HepG2 (cell line): ENCODE measurements around the gene SPHK1. TPM values are rescaled to one million over a fixed set of nuclear protein-coding genes. Genes with fewer than 3 reads are reported as not detected.
A peak's percentile ranks its signal among the peaks of the same experiment; 100 is the strongest.

ENCODE experiments used
- DMTF1 ChIP-seq: sonication (generic); formaldehyde crosslinking; IDR thresholded peaks from 2 replicates; pipeline ENCODE4 v1.4.0; 2020; ENCODE audit warnings: mild to moderate bottlenecking, missing genetic modification reagents
- GFI1 ChIP-seq: sonication (generic); formaldehyde crosslinking; IDR thresholded peaks from 2 replicates; pipeline ENCODE4 v1.5.0; 2020; ENCODE audit warnings: missing genetic modification reagents, mild to moderate bottlenecking, borderline replicate concordance
- KDM3A ChIP-seq: IDR thresholded peaks from 2 replicates; pipeline ENCODE4 v1.6.1; 2018; ENCODE audit warnings: low read depth, missing compliant biosample characterization
- NR2F1 ChIP-seq, 2 experiments: fragments of 450-650 bp in 1 of 2; formaldehyde crosslinking in 1 of 2; IDR thresholded peaks; 2 replicates each; pipeline versions ENCODE4 v1.5.0 to v1.6.1; 2016 to 2020; ENCODE audit warnings: mild to moderate bottlenecking in 1 of 2, missing compliant biosample characterization in 1 of 2, missing genetic modification reagents in 1 of 2, moderate library complexity in 1 of 2
- POLR2G ChIP-seq: fragments of 200-400 bp; formaldehyde crosslinking; IDR thresholded peaks from 2 replicates; pipeline ENCODE4 v1.6.1; 2018; ENCODE audit warnings: mild to moderate bottlenecking, low read depth, low read length, moderate library complexity
- PPARG ChIP-seq: conservative IDR thresholded peaks from 2 replicates; pipeline ENCODE4 v1.6.1; 2016; ENCODE audit warnings: missing biosample characterization, missing genetic modification reagents
- RBAK ChIP-seq: sonication (generic); formaldehyde crosslinking; IDR thresholded peaks from 2 replicates; pipeline ENCODE4 v1.5.1; 2020; ENCODE audit warnings: mild to moderate bottlenecking, missing genetic modification reagents
- REST ChIP-seq, 2 experiments: IDR thresholded peaks; 2 replicates each; pipeline ENCODE4 v1.6.1; 2011 to 2012; ENCODE audit warnings: low read length in 2 of 2, borderline replicate concordance in 1 of 2, low read depth in 1 of 2, mild to moderate bottlenecking in 1 of 2, moderate library complexity in 1 of 2
- RNF2 ChIP-seq: fragments of 450-650 bp; conservative IDR thresholded peaks from 2 replicates; pipeline ENCODE4 v1.6.1; 2016; ENCODE audit warnings: low read depth
- SP1 ChIP-seq, 2 experiments: fragments of 450-650 bp in 1 of 2; sonication (generic) in 1 of 2; formaldehyde crosslinking in 1 of 2; IDR thresholded peaks; 2 replicates each; pipeline versions ENCODE4 v1.4.0 to v1.6.1; 2016 to 2020; ENCODE audit warnings: missing genetic modification reagents in 1 of 2
- ZNF253 ChIP-seq: sonication (generic); formaldehyde crosslinking; IDR thresholded peaks from 2 replicates; pipeline ENCODE4 v1.8.0; 2022; ENCODE audit warnings: mild to moderate bottlenecking, missing genetic modification reagents, borderline replicate concordance
- ZNF331 ChIP-seq: sonication (generic); formaldehyde crosslinking; IDR thresholded peaks from 2 replicates; pipeline ENCODE4 v1.4.0; 2020; ENCODE audit warnings: missing genetic modification reagents
- ZNF652 ChIP-seq: IDR thresholded peaks from 2 replicates; pipeline ENCODE4 v1.6.1; 2016; ENCODE audit warnings: low read depth, borderline replicate concordance
- ZNF7 ChIP-seq: IDR thresholded peaks from 2 replicates; pipeline ENCODE4 v1.6.1; 2016; ENCODE audit warnings: missing biosample characterization, missing genetic modification reagents
- ZSCAN21 ChIP-seq: sonication (generic); formaldehyde crosslinking; IDR thresholded peaks from 2 replicates; pipeline ENCODE4 v1.8.0; 2022; ENCODE audit warnings: mild to moderate bottlenecking, missing genetic modification reagents, moderate library complexity, borderline replicate concordance
- ZUFSP ChIP-seq: sonication (generic); formaldehyde crosslinking; IDR thresholded peaks from 2 replicates; pipeline ENCODE4 v1.9.0; 2021; ENCODE audit warnings: missing genetic modification reagents, mild to moderate bottlenecking, borderline replicate concordance
- polyA plus RNA-seq, 8 experiments: library from polyadenylated mRNA; depleted of rRNA in 3 of 8; stranded (reverse) in 7 of 8; unstranded in 1 of 8; fragments of >200 nt; fragmentation: Illumina TruSeq in 4 of 8; extraction: Trizol in 4 of 8; gene quantifications; 2 replicates each; pipeline versions ENCODE4 v1.2.1 to v1.2.3, GENCODE V29; 2011 to 2016; ENCODE audit warnings: low read depth in 4 of 8, missing spikeins in 1 of 8, mixed read lengths in 1 of 8; ENCODE audit not compliant: insufficient read depth in 1 of 8
- total RNA-seq, 5 experiments: library from RNA; depleted of rRNA; stranded (reverse); fragments of >200 nt; fragmentation: Illumina TruSeq; extraction: Trizol; gene quantifications; 2 replicates each; pipeline ENCODE4 v1.2.3, GENCODE V29; 2016; ENCODE audit warnings: low read depth in 1 of 5
- TF ChIP-seq, protein P1 (sequence below): sonication (generic); formaldehyde crosslinking; IDR thresholded peaks from 2 replicates; pipeline ENCODE4 v1.5.1; 2020; ENCODE audit warnings: mild to moderate bottlenecking, missing genetic modification reagents, moderate library complexity

Gene SPHK1
- total and polyA plus RNA-seq, 2 of the 13 experiments (the other 11 are each of a cell fraction or from before 2014, with no cell fraction given) = 129 to 160 TPM

GRCh38 chr17:76382351-76382802 lies 2.0 kb upstream of the SPHK1 start (continued):
- TF ChIP-seq SP1 (IDR thresholded peaks at IDR 0.05) (no peak), SP1 (CRISPR knock-in tag; IDR thresholded peaks at IDR 0.05) (no peak), NR2F1 (CRISPR knock-in tag; IDR thresholded peaks at IDR 0.05) (peak; percentile 83 to 87), RNF2 (no peak; the same call in 1 of the 2 replicates), DMTF1 (CRISPR knock-in tag) (no peak), POLR2G (no peak; the same call in 1 of the 2 replicates), REST (IDR thresholded peaks at IDR 0.05; ENCODE audit: borderline replicate concordance in 1 of 2, low read depth in 1 of 2, low read length in 2 of 2) (no peak), PPARG (CRISPR knock-in tag) (peak; percentile 84), ZNF652 (CRISPR knock-in tag) (0 out of 2 replicates have a peak, but pooled peaks have one; percentile 1), KDM3A (CRISPR knock-in tag) (peak; percentile 44; the same call in 1 of the 2 replicates), ZUFSP (CRISPR knock-in tag) (no peak), GFI1 (CRISPR knock-in tag) (no peak; the same call in 1 of the 2 replicates), ZNF7 (no peak), RBAK (no peak), ZNF253 (CRISPR knock-in tag) (no peak), ZNF331 (CRISPR knock-in tag) (peak; percentile 81), ZSCAN21 (peak; percentile 75)
- TF ChIP-seq, protein P1, sequence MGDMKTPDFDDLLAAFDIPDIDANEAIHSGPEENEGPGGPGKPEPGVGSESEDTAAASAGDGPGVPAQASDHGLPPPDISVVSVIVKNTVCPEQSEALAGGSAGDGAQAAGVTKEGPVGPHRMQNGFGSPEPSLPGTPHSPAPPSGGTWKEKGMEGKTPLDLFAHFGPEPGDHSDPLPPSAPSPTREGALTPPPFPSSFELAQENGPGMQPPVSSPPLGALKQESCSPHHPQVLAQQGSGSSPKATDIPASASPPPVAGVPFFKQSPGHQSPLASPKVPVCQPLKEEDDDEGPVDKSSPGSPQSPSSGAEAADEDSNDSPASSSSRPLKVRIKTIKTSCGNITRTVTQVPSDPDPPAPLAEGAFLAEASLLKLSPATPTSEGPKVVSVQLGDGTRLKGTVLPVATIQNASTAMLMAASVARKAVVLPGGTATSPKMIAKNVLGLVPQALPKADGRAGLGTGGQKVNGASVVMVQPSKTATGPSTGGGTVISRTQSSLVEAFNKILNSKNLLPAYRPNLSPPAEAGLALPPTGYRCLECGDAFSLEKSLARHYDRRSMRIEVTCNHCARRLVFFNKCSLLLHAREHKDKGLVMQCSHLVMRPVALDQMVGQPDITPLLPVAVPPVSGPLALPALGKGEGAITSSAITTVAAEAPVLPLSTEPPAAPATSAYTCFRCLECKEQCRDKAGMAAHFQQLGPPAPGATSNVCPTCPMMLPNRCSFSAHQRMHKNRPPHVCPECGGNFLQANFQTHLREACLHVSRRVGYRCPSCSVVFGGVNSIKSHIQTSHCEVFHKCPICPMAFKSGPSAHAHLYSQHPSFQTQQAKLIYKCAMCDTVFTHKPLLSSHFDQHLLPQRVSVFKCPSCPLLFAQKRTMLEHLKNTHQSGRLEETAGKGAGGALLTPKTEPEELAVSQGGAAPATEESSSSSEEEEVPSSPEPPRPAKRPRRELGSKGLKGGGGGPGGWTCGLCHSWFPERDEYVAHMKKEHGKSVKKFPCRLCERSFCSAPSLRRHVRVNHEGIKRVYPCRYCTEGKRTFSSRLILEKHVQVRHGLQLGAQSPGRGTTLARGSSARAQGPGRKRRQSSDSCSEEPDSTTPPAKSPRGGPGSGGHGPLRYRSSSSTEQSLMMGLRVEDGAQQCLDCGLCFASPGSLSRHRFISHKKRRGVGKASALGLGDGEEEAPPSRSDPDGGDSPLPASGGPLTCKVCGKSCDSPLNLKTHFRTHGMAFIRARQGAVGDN (CRISPR knock-in tag) = peak; percentile 77
